Mammary epithelial cell (primary cell): ENCODE data around the gene GRK7.

Experiments
- CTCF ChIP-seq, 2 donors: IDR thresholded peaks in 1 of 2; conservative IDR thresholded peaks in 1 of 2; 2 replicates each; pipeline ENCODE4 v1.5.1; 2011 to 2012; ENCODE audit warnings: inconsistent platforms in 2 of 2, low read length in 2 of 2, mild to moderate bottlenecking in 2 of 2, control low read depth in 1 of 2, low read depth in 1 of 2; ENCODE audit not compliant: insufficient read depth in 1 of 2; ENCODE audit errors: extremely low read depth in 1 of 2
- EZH2 ChIP-seq: IDR thresholded peaks from 2 replicates; pipeline ENCODE4 v1.6.1; 2012; ENCODE audit warnings: low read length, inconsistent platforms, borderline replicate concordance

- TF ChIP-seq CTCF (conservative IDR thresholded peaks at IDR 0.05 in 1 of 2, IDR thresholded peaks at IDR 0.05 in 1 of 2; ENCODE audit: extremely low read depth in 1 of 2, insufficient read depth in 1 of 2, low read depth in 1 of 2, low read length in 2 of 2) (no peak), EZH2 (no peak)
Observed at GRCh38 chr3:141763088-141763750, at the start of gene GRK7.
